Measurements from ENCODE around the gene GPR142. TPM values are rescaled to one million over a fixed set of nuclear protein-coding genes. Genes with fewer than 3 reads are reported as not detected.

The GPR142 gene
- total and polyA plus RNA-seq, 2 of the 8 experiments (the other 6 are each of a cell fraction or from before 2014, with no cell fraction given) = 0.05 TPM; not detected in 1

Small RNA genes within 50 kb of the gene (small RNA-seq; reads per million reads assigned to genes)
- gene RNA5SP448 (ENCODE audit: insufficient read depth) = not detected

Other genes with a start within 250 kb of the GPR142 start
- 1,195 and 1,222 TPM in 2 replicates for gene RPL38, start 163.8 kb upstream of the GPR142 start, total RNA-seq (2021; fragmentation: NEBNext Ultra II Directional; extraction: Animal tissue kit (Norgen Biotek cat#: 25700))
- gene RPL38, start 163.8 kb upstream of the GPR142 start, polyA plus RNA-seq (2011; rRNA removed) = 412 and 510 TPM in 2 replicates
- 3.2 and 3.7 TPM in 2 replicates for gene TTYH2, start 153.9 kb upstream of the GPR142 start, total RNA-seq (2021; fragmentation: NEBNext Ultra II Directional; extraction: Animal tissue kit (Norgen Biotek cat#: 25700))
- 9.2 and 17.3 TPM in 2 replicates for gene TTYH2, start 153.9 kb upstream of the GPR142 start, polyA plus RNA-seq (2011; rRNA removed)
- 0.15 TPM in 1 of 2 replicates, not detected in the other for gene DNAI2, start 93.3 kb upstream of the GPR142 start, total RNA-seq (2021; fragmentation: NEBNext Ultra II Directional; extraction: Animal tissue kit (Norgen Biotek cat#: 25700))
- 0.08 and 0.24 TPM in 2 replicates for gene DNAI2, start 93.3 kb upstream of the GPR142 start, polyA plus RNA-seq (2011; rRNA removed)
- 0.36 and 0.52 TPM in 2 replicates for gene KIF19, start 41.3 kb upstream of the GPR142 start, total RNA-seq (2021; fragmentation: NEBNext Ultra II Directional; extraction: Animal tissue kit (Norgen Biotek cat#: 25700))
- gene KIF19, start 41.3 kb upstream of the GPR142 start, polyA plus RNA-seq (2011; rRNA removed) = 0.77 and 1.4 TPM in 2 replicates
- 7.0 and 7.8 TPM in 2 replicates for gene BTBD17, start 5.6 kb upstream of the GPR142 start, total RNA-seq (2021; fragmentation: NEBNext Ultra II Directional; extraction: Animal tissue kit (Norgen Biotek cat#: 25700))
- 14.8 and 17.0 TPM in 2 replicates for gene BTBD17, start 5.6 kb upstream of the GPR142 start, polyA plus RNA-seq (2011; rRNA removed)
- 17.1 and 18.3 TPM in 2 replicates for gene GPRC5C, start 64.6 kb downstream of the GPR142 start, total RNA-seq (2021; fragmentation: NEBNext Ultra II Directional; extraction: Animal tissue kit (Norgen Biotek cat#: 25700))
- gene GPRC5C, start 64.6 kb downstream of the GPR142 start, polyA plus RNA-seq (2011; rRNA removed) = 55.8 and 58.7 TPM in 2 replicates
- gene CD300A, start 99.1 kb downstream of the GPR142 start, total RNA-seq (2021; fragmentation: NEBNext Ultra II Directional; extraction: Animal tissue kit (Norgen Biotek cat#: 25700)) = 0.46 and 0.52 TPM in 2 replicates
- gene CD300A, start 99.1 kb downstream of the GPR142 start, polyA plus RNA-seq (2011; rRNA removed) = 1.3 and 1.6 TPM in 2 replicates
- not detected in 2 replicates for gene CD300LB, start 164.0 kb downstream of the GPR142 start, total RNA-seq (2021; fragmentation: NEBNext Ultra II Directional; extraction: Animal tissue kit (Norgen Biotek cat#: 25700))
- not detected in 2 replicates for gene CD300LB, start 164.0 kb downstream of the GPR142 start, polyA plus RNA-seq (2011; rRNA removed)
- not detected in 2 replicates for gene CD300C, start 178.6 kb downstream of the GPR142 start, total RNA-seq (2021; fragmentation: NEBNext Ultra II Directional; extraction: Animal tissue kit (Norgen Biotek cat#: 25700))
- not detected in 2 replicates for gene CD300C, start 178.6 kb downstream of the GPR142 start, polyA plus RNA-seq (2011; rRNA removed)
- not detected in 2 replicates for gene CD300H, start 200.0 kb downstream of the GPR142 start, total RNA-seq (2021; fragmentation: NEBNext Ultra II Directional; extraction: Animal tissue kit (Norgen Biotek cat#: 25700))
- gene CD300H, start 200.0 kb downstream of the GPR142 start, polyA plus RNA-seq (2011; rRNA removed) = not detected in 2 replicates
- not detected in 2 replicates for gene CD300LD, start 224.8 kb downstream of the GPR142 start, total RNA-seq (2021; fragmentation: NEBNext Ultra II Directional; extraction: Animal tissue kit (Norgen Biotek cat#: 25700))
- not detected in 2 replicates for gene CD300LD, start 224.8 kb downstream of the GPR142 start, polyA plus RNA-seq (2011; rRNA removed)

Data from H1 (cell line).